ENCODE measurements around the gene TSC22D2.

- TF ChIP-seq POLR2AphosphoS5 (IDR thresholded peaks at IDR 0.05; ENCODE audit: borderline replicate concordance, low read depth, low read length) = no peak
- TF ChIP-seq EZH2 (IDR thresholded peaks at IDR 0.05) = no peak
Observed at GRCh38 chr3:150443331-150443741, 35.2 kb downstream of the TSC22D2 start.
